Measurements from ENCODE around the gene CCT4. TPM values are rescaled to one million over a fixed set of nuclear protein-coding genes. Genes with fewer than 3 reads are reported as not detected.

CCT4 gene
- total RNA-seq, 4 donors from 2014 or later, result 82.7 to 97.1 (median 90.1) TPM

- H3K4me3 ChIP-seq, result no peak overlapping the region
- H3K9me3 ChIP-seq, result no peaks in the 10 kb centered on the region
- WGBS, 2 donors (ENCODE audit: low coverage in 1 of 2), result 87 to 97% methylated on average over 1 to 4 of the region's 4 CpGs
- H3K27me3 ChIP-seq, result no peaks in the 10 kb centered on the region
- H3K4me1 ChIP-seq, result peaks cover 0 to 29% (median 6%) of the 10 kb centered on the region in 3 donors
- H3K36me3 ChIP-seq, result peaks cover 0 to 10% of the 10 kb centered on the region in 2 donors
- TF ChIP-seq POLR2AphosphoS5 (IDR thresholded peaks at IDR 0.05), result no peak
- TF ChIP-seq POLR2A (IDR thresholded peaks at IDR 0.05), result no peak
- no peak for TF ChIP-seq EP300 (IDR thresholded peaks at IDR 0.05)
- TF ChIP-seq CTCF (IDR thresholded peaks at IDR 0.05), result no peak
- no peak overlapping the region for H3K27ac ChIP-seq
- no peak for ATAC-seq
Observed at GRCh38 chr2:61911510-61911909, 23.1 kb upstream of the CCT4 start.

- Histone ChIP-seq H3K4me1 (peaks cover 0 to 35% (median 7%) of the 10 kb centered on the region in 3 donors), H3K9me3 (no peaks in the 10 kb centered on the region), H3K27ac (no peak overlapping the region), H3K36me3 (peaks cover 0 to 4% of the 10 kb centered on the region in 2 donors), H3K27me3 (no peaks in the 10 kb centered on the region), H3K4me3 (no peak overlapping the region)
- TF ChIP-seq POLR2AphosphoS5 (IDR thresholded peaks at IDR 0.05), result no peak
- TF ChIP-seq CTCF (IDR thresholded peaks at IDR 0.05), result peak in 2 of 4 experiments; percentile 11 to 22
- ATAC-seq, result no peak
- 76 to 87% methylated on average over 4 to 5 of the region's 9 CpGs for WGBS, 2 donors (ENCODE audit: low coverage in 1 of 2)
Observed at GRCh38 chr2:61910603-61911002, 22.1 kb upstream of the CCT4 start.

GRCh38 chr2:61909116-61909515, 20.7 kb upstream of the CCT4 start:
- Histone ChIP-seq H3K4me1 (peaks cover 0 to 43% (median 7%) of the 10 kb centered on the region in 3 donors), H3K9me3 (no peaks in the 10 kb centered on the region), H3K27me3 (no peaks in the 10 kb centered on the region), H3K36me3 (peaks cover 0 to 3% of the 10 kb centered on the region in 2 donors), H3K27ac (no peak overlapping the region), H3K4me3 (no peak overlapping the region)
- WGBS, 2 donors (ENCODE audit: low coverage in 1 of 2), result 75 to 80% methylated on average over 1 to 3 of the region's 8 CpGs
- TF ChIP-seq EP300 (IDR thresholded peaks at IDR 0.05), result no peak
- no peak for TF ChIP-seq POLR2A (IDR thresholded peaks at IDR 0.05)
- TF ChIP-seq CTCF (IDR thresholded peaks at IDR 0.05), result no peak
- TF ChIP-seq POLR2AphosphoS5 (IDR thresholded peaks at IDR 0.05), result no peak
- ATAC-seq, result no peak

GRCh38 chr2:61906186-61906470, 17.7 kb upstream of the CCT4 start:
- Histone ChIP-seq H3K4me3 (peak overlapping the region; percentile 59 to 82), H3K27ac (peak overlapping the region; percentile 26 to 87 (median 78)), H3K36me3 (peaks cover 0 to 3% of the 10 kb centered on the region in 2 donors), H3K4me1 (peaks cover 0 to 43% (median 7%) of the 10 kb centered on the region in 3 donors), H3K27me3 (no peaks in the 10 kb centered on the region), H3K9me3 (no peaks in the 10 kb centered on the region)
- 0 to 1% methylated on average over 1 to 6 of the region's 6 CpGs for WGBS, 2 donors (ENCODE audit: low coverage in 1 of 2)
- TF ChIP-seq CTCF (IDR thresholded peaks at IDR 0.05), result no peak
- no peak for TF ChIP-seq EP300 (IDR thresholded peaks at IDR 0.05)
- no peak for TF ChIP-seq POLR2AphosphoS5 (IDR thresholded peaks at IDR 0.05)
- no peak for TF ChIP-seq POLR2A (IDR thresholded peaks at IDR 0.05)
- no peak for ATAC-seq

GRCh38 chr2:61905372-61906185, 17.1 kb upstream of the CCT4 start, which contains the start of gene COMMD1:
Gene COMMD1 (plus strand): TSS chr2:61905674. CDS start chr2:61905679, 5 bp downstream.
- TF ChIP-seq EP300 (IDR thresholded peaks at IDR 0.05) (no peak), POLR2AphosphoS5 (IDR thresholded peaks at IDR 0.05) (peak; percentile 55), CTCF (IDR thresholded peaks at IDR 0.05) (no peak), POLR2A (IDR thresholded peaks at IDR 0.05) (peak; percentile 49 to 54)
- ATAC-seq, result peak; percentile 93
- Histone ChIP-seq H3K4me1 (peaks cover 0 to 40% (median 7%) of the 10 kb centered on the region in 3 donors), H3K36me3 (peaks cover 0 to 3% of the 10 kb centered on the region in 2 donors), H3K4me3 (peak within 1 kb of the TSS; percentile 59 to 82), H3K9me3 (no peaks in the 10 kb centered on the region), H3K27ac (peak within 1 kb of the TSS; percentile 26 to 87 (median 78)), H3K27me3 (no peaks in the 10 kb centered on the region)
- 0% methylated on average over 4 to 21 of the region's 33 CpGs for WGBS, 2 donors (ENCODE audit: low coverage in 1 of 2)

Data from gastroesophageal sphincter (tissue), 4 donors.